ENCODE data around the gene DEPDC4. TPM values are rescaled to one million over a fixed set of nuclear protein-coding genes. Genes with fewer than 3 reads are reported as not detected.

Gene DEPDC4
- total RNA-seq, 1 donor from 2014 or later, result 0.81 TPM

Other genes starting within 250 kb of the DEPDC4 start
- 10.7 TPM for gene BLTP3B, start 124.2 kb downstream of the DEPDC4 start, total RNA-seq
- 19.4 TPM for gene ACTR6, start 66.3 kb downstream of the DEPDC4 start, total RNA-seq
- gene SCYL2, start 98 bp upstream of the DEPDC4 start, total RNA-seq, result 30.5 TPM
- not detected for gene SLC17A8, start 90.0 kb upstream of the DEPDC4 start, total RNA-seq
- not detected for gene NR1H4, start 206.8 kb upstream of the DEPDC4 start, total RNA-seq

Data from Right ventricle myocardium inferior (tissue), 1 donor.